NT2/D1 (cell line): Measurements from ENCODE around the gene NSD1.

ENCODE experiments used
- DNase-seq: peaks from one replicate; pipeline ENCODE4 v3.0.0-alpha.2; 2011; ENCODE audit warnings: low read depth, low spot score
- H3K27me3 ChIP-seq: 2 replicates; pipeline ENCODE4 v1.6.0; 2011; ENCODE audit warnings: mild to moderate bottlenecking; ENCODE audit not compliant: insufficient read length, insufficient read depth
- H3K36me3 ChIP-seq: 2 replicates; pipeline ENCODE4 v1.6.1; 2011; ENCODE audit warnings: mild to moderate bottlenecking, low read length, mixed read lengths; ENCODE audit not compliant: insufficient read depth, insufficient read length
- H3K4me1 ChIP-seq: 2 replicates; pipeline ENCODE4 v1.5.1; 2011; ENCODE audit not compliant: insufficient read depth, insufficient read length
- H3K4me3 ChIP-seq: 2 replicates; pipeline ENCODE4 v1.5.1; 2011; ENCODE audit warnings: low read depth; ENCODE audit not compliant: insufficient read length
- H3K9ac ChIP-seq: 2 replicates; pipeline ENCODE4 v1.6.0; 2011; ENCODE audit warnings: low read depth; ENCODE audit not compliant: insufficient read length
- H3K9me3 ChIP-seq: 2 replicates; pipeline ENCODE4 v1.5.1; 2011; ENCODE audit warnings: mild to moderate bottlenecking, low read length; ENCODE audit not compliant: insufficient read depth
- SUZ12 ChIP-seq: IDR thresholded peaks from 2 replicates; pipeline ENCODE4 v1.6.1; 2011; ENCODE audit not compliant: insufficient read length, insufficient read depth; ENCODE audit errors: extremely low read depth
- YY1 ChIP-seq: IDR thresholded peaks from 2 replicates; pipeline ENCODE4 v1.6.1; 2011; ENCODE audit not compliant: insufficient read length, insufficient read depth
- ZNF274 ChIP-seq: IDR thresholded peaks from 2 replicates; pipeline ENCODE4 v1.6.1; 2011; ENCODE audit warnings: mild to moderate bottlenecking, low read depth, low read length

The NSD1 gene

DNA sequence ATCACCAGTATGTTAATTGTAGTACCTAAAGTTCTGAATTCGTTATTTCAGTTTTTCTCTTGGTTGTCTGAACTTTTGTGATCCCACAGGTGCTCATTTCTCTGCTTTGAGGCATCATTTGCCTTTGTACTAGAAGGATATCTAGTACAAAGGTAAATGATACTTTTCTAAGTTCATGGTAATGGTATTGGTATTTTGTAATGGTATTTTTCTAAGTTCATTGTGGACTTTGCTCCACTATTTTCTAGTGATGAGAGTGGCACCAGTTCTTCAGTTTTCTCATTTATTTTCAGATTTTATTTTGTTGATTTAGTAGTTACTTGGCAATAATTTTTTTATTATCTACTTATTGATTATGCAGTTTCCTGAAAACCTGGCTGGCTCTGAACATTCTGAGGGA lies 127.9 kb downstream of the NSD1 start:
- Histone ChIP-seq H3K36me3 (peaks cover 82% of the 10 kb centered on the region), H3K4me1 (no peaks in the 10 kb centered on the region), H3K27me3 (no peaks in the 10 kb centered on the region), H3K4me3 (no peak overlapping the region), H3K9me3 (no peaks in the 10 kb centered on the region), H3K9ac (no peak overlapping the region)
- DNase-seq, result no peak
- TF ChIP-seq ZNF274, result no peak

DNA sequence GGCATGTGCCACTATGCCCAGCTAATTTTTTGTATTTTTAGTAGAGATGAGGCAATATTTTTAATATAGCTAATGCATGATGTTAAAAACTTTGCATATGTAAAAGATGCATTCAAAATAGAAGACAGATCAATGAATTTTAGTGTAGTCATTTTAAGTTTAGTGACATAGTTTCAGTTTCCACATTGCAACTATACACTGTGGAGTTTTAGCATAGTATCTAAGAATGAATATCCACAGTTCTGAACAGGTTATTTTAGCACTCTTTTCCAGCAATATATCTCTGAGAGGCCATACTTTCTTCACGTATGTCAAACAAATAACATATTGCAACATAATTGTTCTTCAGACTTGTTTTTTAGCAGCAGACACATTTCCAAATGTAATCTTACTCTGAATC lies 130.6 kb downstream of the NSD1 start:
- Histone ChIP-seq H3K4me1 (no peaks in the 10 kb centered on the region), H3K36me3 (peaks cover 87% of the 10 kb centered on the region), H3K27me3 (no peaks in the 10 kb centered on the region), H3K9ac (no peak overlapping the region), H3K4me3 (no peak overlapping the region), H3K9me3 (no peaks in the 10 kb centered on the region)
- TF ChIP-seq ZNF274 (no peak), SUZ12 (no peak), YY1 (no peak)
- no peak for DNase-seq

DNA sequence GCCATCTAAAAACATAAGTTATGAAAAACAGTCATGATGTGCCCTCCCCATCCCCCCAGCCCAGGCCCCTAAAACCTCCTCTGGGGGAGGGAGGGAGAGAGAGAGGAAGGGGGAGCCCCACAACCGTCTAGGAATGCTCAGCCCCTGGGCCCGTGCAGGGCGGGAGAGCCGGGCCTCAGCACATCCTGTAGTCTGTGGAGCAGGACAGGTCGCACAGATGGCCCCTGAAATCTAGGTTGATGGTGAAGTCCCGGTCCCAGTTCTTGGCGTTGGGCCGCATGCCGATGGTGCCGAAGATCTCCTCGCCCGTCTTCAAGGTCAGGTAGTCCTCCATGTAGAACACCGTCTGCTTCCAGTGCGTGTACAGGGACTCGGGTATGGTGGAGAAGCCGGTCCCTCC lies 131.8 kb downstream of the NSD1 start:
- H3K27me3 ChIP-seq, result no peaks in the 10 kb centered on the region
- TF ChIP-seq YY1, result no peak
- no peak for TF ChIP-seq SUZ12
- TF ChIP-seq ZNF274, result no peak
- no peak overlapping the region for H3K4me3 ChIP-seq
- H3K9ac ChIP-seq, result no peak overlapping the region
- no peak for DNase-seq
- H3K4me1 ChIP-seq, result no peaks in the 10 kb centered on the region
- H3K36me3 ChIP-seq, result peaks cover 88% of the 10 kb centered on the region
- H3K9me3 ChIP-seq, result no peaks in the 10 kb centered on the region

DNA sequence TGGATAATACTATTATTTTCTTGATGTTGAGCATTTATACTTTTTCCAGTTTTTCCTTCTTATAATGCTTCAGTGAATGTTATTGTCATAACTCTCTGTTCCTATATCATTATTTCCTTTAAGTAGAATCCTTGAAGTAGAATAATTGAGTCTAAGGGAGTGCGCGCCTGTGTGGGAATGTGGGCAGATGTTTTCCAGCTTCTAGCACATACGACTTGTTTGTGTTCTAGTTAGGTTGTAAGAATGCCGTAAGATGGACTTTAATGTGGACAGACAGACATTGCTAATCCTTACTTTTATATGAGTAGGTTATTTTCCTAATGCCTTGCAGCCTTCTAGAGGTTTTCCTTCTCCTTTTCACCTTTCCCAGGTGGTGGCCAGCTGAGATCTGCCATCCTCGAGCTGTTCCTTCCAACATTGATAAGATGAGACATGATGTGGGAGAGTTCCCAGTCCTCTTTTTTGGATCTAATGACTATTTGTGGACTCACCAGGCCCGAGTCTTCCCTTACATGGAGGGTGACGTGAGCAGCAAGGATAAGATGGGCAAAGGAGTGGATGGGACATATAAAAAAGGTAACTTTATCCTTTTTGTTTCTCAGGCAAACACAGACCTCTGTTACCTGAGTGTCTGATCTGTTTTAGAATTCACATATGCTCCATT lies 135.8 kb downstream of the NSD1 start:
- TF ChIP-seq SUZ12, result no peak
- TF ChIP-seq YY1, result no peak
- TF ChIP-seq ZNF274, result no peak
- Histone ChIP-seq H3K27me3 (no peaks in the 10 kb centered on the region), H3K4me1 (no peaks in the 10 kb centered on the region), H3K9me3 (no peaks in the 10 kb centered on the region), H3K4me3 (no peak overlapping the region), H3K9ac (no peak overlapping the region), H3K36me3 (peaks cover 88% of the 10 kb centered on the region)
- DNase-seq, result no peak

DNA sequence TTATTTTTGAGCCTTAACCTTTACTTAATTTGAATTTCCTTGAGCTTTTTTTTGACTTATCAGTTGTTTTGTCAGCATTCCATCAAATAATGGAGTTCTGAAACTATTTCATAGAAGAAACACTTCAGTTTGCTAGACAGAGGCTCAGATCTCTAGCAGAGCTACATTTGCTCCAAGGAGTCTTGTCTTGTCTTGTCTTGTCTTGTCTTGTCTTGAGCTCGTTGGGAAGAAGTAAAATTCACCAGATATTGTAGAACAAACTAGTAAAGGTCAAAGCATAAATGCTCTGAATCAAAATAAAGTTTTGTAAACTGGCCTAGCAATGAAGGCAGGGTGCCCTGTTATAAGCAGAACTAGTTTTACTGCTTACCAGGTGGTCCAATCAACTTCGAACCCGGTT lies 136.4 kb downstream of the NSD1 start:
- no peaks in the 10 kb centered on the region for H3K4me1 ChIP-seq
- no peaks in the 10 kb centered on the region for H3K9me3 ChIP-seq
- no peak for DNase-seq
- H3K27me3 ChIP-seq, result no peaks in the 10 kb centered on the region
- H3K9ac ChIP-seq, result no peak overlapping the region
- H3K4me3 ChIP-seq, result no peak overlapping the region
- peaks cover 88% of the 10 kb centered on the region for H3K36me3 ChIP-seq
- no peak for TF ChIP-seq ZNF274
- TF ChIP-seq YY1, result no peak
- no peak for TF ChIP-seq SUZ12

DNA sequence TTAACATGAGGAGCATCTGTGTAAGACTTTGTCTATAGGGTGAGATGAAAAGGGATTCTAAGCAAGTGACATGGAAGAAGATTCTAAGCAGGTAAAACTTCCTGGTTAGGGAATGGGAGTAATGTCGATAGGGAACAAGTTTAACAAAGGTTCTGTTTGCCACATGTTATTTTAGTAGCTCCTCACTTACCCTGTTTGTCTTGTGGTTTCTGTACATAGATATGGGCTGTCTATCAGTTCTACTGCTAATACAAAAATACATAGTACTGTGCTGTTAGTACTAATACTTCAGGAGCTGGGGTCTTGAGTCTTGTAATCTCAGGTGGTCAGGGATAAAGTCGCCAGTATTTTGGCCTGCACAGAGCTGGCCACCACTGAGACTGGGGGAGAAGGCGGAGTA lies 137.1 kb downstream of the NSD1 start:
- peaks cover 82% of the 10 kb centered on the region for H3K36me3 ChIP-seq
- no peaks in the 10 kb centered on the region for H3K9me3 ChIP-seq
- no peak for DNase-seq
- H3K27me3 ChIP-seq, result no peaks in the 10 kb centered on the region
- TF ChIP-seq YY1 (no peak), SUZ12 (no peak), ZNF274 (no peak)
- H3K9ac ChIP-seq, result no peak overlapping the region
- no peaks in the 10 kb centered on the region for H3K4me1 ChIP-seq
- H3K4me3 ChIP-seq, result no peak overlapping the region

DNA sequence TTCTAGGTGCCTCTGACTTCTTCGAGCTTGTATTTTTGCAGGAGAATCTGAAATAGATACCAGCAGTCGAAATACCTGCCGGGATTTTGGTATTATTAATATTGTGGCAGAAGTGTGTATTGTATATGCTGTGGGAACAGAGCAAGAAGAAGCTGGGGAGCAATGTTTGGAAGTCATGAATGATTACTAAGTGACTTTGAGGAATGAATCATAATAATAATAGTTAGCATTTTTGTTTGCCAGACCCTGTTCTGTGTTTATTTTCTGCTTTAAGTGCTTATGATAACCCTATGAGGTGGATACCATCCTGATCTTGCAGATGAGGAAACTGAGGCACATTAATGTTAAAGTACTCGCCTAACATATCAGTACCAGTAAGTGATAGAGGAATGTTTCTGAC lies 137.5 kb downstream of the NSD1 start:
- TF ChIP-seq SUZ12 (no peak), ZNF274 (no peak), YY1 (no peak)
- Histone ChIP-seq H3K9me3 (no peaks in the 10 kb centered on the region), H3K4me1 (no peaks in the 10 kb centered on the region), H3K9ac (no peak overlapping the region), H3K4me3 (no peak overlapping the region), H3K27me3 (no peaks in the 10 kb centered on the region), H3K36me3 (peaks cover 82% of the 10 kb centered on the region)
- no peak for DNase-seq

DNA sequence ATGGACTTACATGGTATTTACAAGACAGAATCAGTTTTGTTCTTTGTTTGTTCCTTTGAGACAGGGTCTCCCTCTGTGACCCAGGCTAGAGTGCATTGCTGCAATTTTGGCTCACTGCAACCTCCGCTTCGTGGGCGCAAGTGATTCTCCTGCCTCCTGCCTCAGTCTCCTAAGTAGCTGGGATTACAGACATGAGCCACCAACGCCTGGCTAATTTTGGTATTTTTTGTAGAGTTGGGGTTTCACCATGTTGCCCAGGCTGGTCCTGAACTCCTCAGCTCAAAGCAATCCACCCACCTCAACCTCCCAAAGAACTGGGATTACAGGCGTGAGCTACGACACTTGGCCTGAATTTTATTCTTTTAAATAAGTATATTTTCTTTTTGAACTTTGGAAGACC lies 142.3 kb downstream of the NSD1 start:
- TF ChIP-seq SUZ12, result no peak
- TF ChIP-seq ZNF274, result no peak
- no peak for TF ChIP-seq YY1
- no peak for DNase-seq
- H3K9me3 ChIP-seq, result no peaks in the 10 kb centered on the region
- H3K4me1 ChIP-seq, result no peaks in the 10 kb centered on the region
- H3K4me3 ChIP-seq, result no peak overlapping the region
- no peak overlapping the region for H3K9ac ChIP-seq
- H3K27me3 ChIP-seq, result no peaks in the 10 kb centered on the region
- peaks cover 75% of the 10 kb centered on the region for H3K36me3 ChIP-seq
